ENCODE data around the gene TEX12.

DNA sequence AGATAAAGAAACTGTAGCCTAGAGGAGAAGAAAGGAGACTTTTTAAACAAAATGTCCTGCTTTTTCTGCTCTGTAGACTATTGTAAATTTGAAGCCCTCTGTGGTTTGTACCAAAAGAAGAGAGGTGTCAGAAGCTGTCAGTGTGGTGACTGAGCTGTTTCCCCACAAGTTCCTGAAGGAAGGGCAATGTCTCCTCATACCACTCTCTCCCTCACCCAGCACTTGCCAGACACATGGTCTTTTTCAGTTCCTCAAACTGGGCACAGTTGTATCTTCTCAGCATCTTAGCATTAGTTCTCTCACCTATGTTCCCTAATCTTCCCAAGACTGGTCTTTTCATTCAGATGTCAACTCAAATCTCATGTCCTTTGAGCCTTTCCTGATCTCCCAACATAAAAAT, 12.4 kb downstream of the TEX12 start:
- TF ChIP-seq, protein P1, sequence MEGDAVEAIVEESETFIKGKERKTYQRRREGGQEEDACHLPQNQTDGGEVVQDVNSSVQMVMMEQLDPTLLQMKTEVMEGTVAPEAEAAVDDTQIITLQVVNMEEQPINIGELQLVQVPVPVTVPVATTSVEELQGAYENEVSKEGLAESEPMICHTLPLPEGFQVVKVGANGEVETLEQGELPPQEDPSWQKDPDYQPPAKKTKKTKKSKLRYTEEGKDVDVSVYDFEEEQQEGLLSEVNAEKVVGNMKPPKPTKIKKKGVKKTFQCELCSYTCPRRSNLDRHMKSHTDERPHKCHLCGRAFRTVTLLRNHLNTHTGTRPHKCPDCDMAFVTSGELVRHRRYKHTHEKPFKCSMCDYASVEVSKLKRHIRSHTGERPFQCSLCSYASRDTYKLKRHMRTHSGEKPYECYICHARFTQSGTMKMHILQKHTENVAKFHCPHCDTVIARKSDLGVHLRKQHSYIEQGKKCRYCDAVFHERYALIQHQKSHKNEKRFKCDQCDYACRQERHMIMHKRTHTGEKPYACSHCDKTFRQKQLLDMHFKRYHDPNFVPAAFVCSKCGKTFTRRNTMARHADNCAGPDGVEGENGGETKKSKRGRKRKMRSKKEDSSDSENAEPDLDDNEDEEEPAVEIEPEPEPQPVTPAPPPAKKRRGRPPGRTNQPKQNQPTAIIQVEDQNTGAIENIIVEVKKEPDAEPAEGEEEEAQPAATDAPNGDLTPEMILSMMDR (IDR thresholded peaks at IDR 0.05), result no peak
- TF ChIP-seq POLR2A (IDR thresholded peaks at IDR 0.05), result no peak

Measured in Peyer's patch (tissue), 4 donors.